Skin epidermis (tissue), 12 donors: ENCODE measurements around the gene STING1.
A peak's percentile ranks its signal among the peaks of the same experiment; 100 is the strongest.
"Not testable (repeated sequence)": the region's sequence is repeated elsewhere in the genome, so short reads cannot be mapped to it uniquely, and the experiment has no call there.

Source experiments
- H3K27ac ChIP-seq, 21 experiments: fragments of 200-600 bp; sonication (generic) in 11 of 21; one replicate each; pipeline ENCODE4 v1.5.0; 2020; ENCODE audit warnings: mild to moderate bottlenecking in 3 of 21, inconsistent platforms in 2 of 21, moderate library complexity in 2 of 21
- H3K4me3 ChIP-seq, 7 experiments: fragments of 200-600 bp; sonication (generic) in 2 of 7; one replicate each; pipeline ENCODE4 v1.5.0; 2020; ENCODE audit warnings: inconsistent platforms in 2 of 7, mild to moderate bottlenecking in 2 of 7, moderate library complexity in 1 of 7

The STING1 gene

GRCh38 chr5:139446956-139447779, 35.4 kb downstream of the STING1 start:
- H3K4me3 ChIP-seq, result no peak overlapping the region
- H3K27ac ChIP-seq, result peak overlapping the region in 13 of 21 experiments; percentile 2 to 75 (median 38)

GRCh38 chr5:139445325-139446170, 37.0 kb downstream of the STING1 start:
- Histone ChIP-seq H3K4me3 (no peak overlapping the region), H3K27ac (peak overlapping the region in 8 of 21 experiments; percentile 33 to 75 (median 53))

GRCh38 chr5:139443831-139444453, 38.6 kb downstream of the STING1 start:
- H3K4me3 ChIP-seq, result no peak overlapping the region
- H3K27ac ChIP-seq, result peak overlapping the region in 7 of 21 experiments; percentile 3 to 71 (median 45)

- H3K4me3 ChIP-seq, H3K27ac ChIP-seq: not testable (repeated sequence)
These were observed 42.1 kb downstream of the STING1 start for GRCh38 chr5:139440416-139440815.

GRCh38 chr5:139439013-139439903, 43.3 kb downstream of the STING1 start, which contains the start of gene DNAJC18:
Gene DNAJC18, minus strand, starts transcription at chr5:139439525. Its CDS starts 80 bp downstream, at chr5:139439445.
- Histone ChIP-seq H3K27ac (peak within 1 kb of the TSS; percentile 61 to 95 (median 88)), H3K4me3 (peak within 1 kb of the TSS; percentile 60 to 77 (median 65))

GRCh38 chr5:139438707-139439012, 43.9 kb downstream of the STING1 start:
- Histone ChIP-seq H3K27ac (peak overlapping the region in 17 of 21 experiments; percentile 84 to 95 (median 90)), H3K4me3 (peak overlapping the region; percentile 60 to 77 (median 65))

GRCh38 chr5:139435676-139436075, 46.9 kb downstream of the STING1 start:
- Histone ChIP-seq H3K4me3 (no peak overlapping the region), H3K27ac (no peak overlapping the region)

GRCh38 chr5:139431706-139432105, 50.9 kb downstream of the STING1 start:
- Histone ChIP-seq H3K27ac (no peak overlapping the region), H3K4me3 (no peak overlapping the region)

GRCh38 chr5:139430015-139430414, 52.5 kb downstream of the STING1 start:
- H3K4me3 ChIP-seq, result no peak overlapping the region
- no peak overlapping the region for H3K27ac ChIP-seq

GRCh38 chr5:139426203-139426885, 56.2 kb downstream of the STING1 start:
- no peak overlapping the region for H3K4me3 ChIP-seq
- H3K27ac ChIP-seq, result peak overlapping the region in 2 of 21 experiments; percentile 5 to 33
